IPS-15b (cell line): Measurements from ENCODE around the gene WDR89.
"Not testable (repeated sequence)": the region's sequence is repeated elsewhere in the genome, so short reads cannot be mapped to it uniquely, and the experiment has no call there.

Experiments used
- H3K27me3 ChIP-seq: one replicate; pipeline ENCODE4 v1.6.1; 2013; ENCODE audit warnings: low read length; ENCODE audit not compliant: control insufficient read depth, insufficient read depth
- H3K36me3 ChIP-seq: one replicate; pipeline ENCODE4 v1.6.1; 2013; ENCODE audit warnings: low read length; ENCODE audit not compliant: control insufficient read depth, insufficient read depth
- H3K4me1 ChIP-seq: one replicate; pipeline ENCODE4 v1.6.1; 2013; ENCODE audit warnings: mild to moderate bottlenecking, low read length; ENCODE audit not compliant: control insufficient read depth, insufficient read depth
- H3K4me3 ChIP-seq: one replicate; pipeline ENCODE4 v1.5.1; 2013; ENCODE audit warnings: low read depth, low read length
- H3K9ac ChIP-seq: one replicate; pipeline ENCODE4 v1.6.1; 2013; ENCODE audit warnings: low read depth, mild to moderate bottlenecking, low read length
- H3K9me3 ChIP-seq: one replicate; pipeline ENCODE4 v1.6.1; 2013; ENCODE audit warnings: mild to moderate bottlenecking, low read length; ENCODE audit not compliant: control insufficient read depth, insufficient read depth

The WDR89 gene

DNA sequence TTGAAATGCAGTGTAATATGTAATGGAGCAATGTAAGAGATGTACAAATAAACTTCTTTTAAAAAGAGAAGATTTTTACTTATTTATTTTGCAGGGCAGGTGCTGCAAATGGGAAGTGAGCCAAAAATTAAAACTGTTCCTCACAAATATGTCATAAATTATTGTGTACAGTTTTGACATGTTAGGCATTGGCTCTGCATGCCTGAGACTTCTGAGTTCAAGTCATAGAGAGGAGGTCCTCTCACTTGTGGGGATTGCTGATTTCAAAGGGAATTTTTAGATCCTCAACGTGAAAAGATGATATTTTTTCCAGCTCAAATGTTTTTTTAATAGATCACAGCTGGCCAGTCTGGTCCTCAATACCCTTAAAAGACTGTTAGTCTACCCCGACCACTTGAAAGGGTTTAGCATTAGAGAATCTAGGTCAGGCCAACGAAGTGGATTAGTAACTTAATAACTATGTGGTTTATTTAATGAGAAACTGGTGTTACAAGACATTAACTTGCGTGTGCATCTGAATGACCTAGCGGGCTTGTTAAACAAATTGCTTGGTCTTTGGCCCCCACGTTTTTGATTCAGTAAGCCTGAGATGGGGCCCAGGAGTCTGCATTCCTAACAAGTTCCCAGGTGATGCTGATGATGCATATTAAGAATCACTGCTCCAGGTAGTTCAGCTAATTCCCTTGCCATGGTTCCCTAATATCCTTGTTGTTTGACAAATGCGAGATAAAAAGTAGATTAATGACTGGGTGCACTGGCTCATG is 30.9 kb upstream of the WDR89 start:
- Histone ChIP-seq H3K27me3 (no peaks in the 10 kb centered on the region), H3K4me1 (no peaks in the 10 kb centered on the region), H3K4me3 (no peak overlapping the region)

DNA sequence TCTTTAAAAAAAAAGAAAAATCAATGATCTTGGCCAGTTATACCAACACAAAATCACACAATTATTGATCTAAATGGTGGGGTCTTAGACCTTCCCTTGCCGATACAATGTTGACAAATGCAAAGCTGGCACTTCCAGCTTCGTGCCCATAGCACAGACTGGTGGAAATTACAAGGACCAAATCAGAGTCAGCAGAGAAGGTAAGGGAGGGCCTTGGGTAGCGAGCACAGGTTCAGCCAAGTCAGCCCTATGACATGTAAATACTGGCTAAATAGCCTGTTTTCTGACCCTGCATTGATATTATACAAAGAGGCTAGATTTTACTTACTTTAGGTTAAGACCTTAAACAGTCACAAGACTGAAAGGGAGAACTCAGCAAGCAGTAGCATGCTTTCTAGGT is 30.3 kb upstream of the WDR89 start:
- Histone ChIP-seq H3K9me3 (no peaks in the 10 kb centered on the region), H3K9ac (no peak overlapping the region), H3K27me3 (no peaks in the 10 kb centered on the region), H3K4me1 (no peaks in the 10 kb centered on the region), H3K36me3 (no peaks in the 10 kb centered on the region), H3K4me3 (no peak overlapping the region)

More for the DNA sequence above, 30.9 kb upstream of the WDR89 start:
- H3K36me3 ChIP-seq = no peaks in the 10 kb centered on the region
- no peak overlapping the region for H3K9ac ChIP-seq
- no peaks in the 10 kb centered on the region for H3K9me3 ChIP-seq

DNA sequence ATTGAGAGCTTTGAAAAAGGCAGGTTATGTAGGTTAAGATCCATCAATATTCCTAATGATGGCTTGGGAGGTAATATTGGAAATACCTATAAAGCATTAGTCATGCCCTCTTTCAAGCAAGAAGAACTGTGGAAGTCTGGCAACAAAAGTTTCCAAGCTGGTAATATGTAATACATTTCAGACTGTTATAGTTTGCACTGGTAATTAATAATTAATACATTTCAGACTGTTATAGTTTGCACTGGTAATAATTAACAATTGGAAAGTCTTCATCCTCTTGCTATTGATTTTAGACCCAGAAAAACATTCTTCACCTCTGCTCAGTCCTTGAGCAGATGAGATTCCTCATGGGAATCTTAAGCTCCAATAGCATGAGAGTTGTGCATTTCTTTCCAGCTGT is 29.0 kb upstream of the WDR89 start:
- H3K4me1 ChIP-seq = no peaks in the 10 kb centered on the region
- no peak overlapping the region for H3K9ac ChIP-seq
- H3K9me3 ChIP-seq = no peaks in the 10 kb centered on the region
- no peak overlapping the region for H3K4me3 ChIP-seq
- H3K36me3 ChIP-seq = no peaks in the 10 kb centered on the region
- H3K27me3 ChIP-seq = no peaks in the 10 kb centered on the region

DNA sequence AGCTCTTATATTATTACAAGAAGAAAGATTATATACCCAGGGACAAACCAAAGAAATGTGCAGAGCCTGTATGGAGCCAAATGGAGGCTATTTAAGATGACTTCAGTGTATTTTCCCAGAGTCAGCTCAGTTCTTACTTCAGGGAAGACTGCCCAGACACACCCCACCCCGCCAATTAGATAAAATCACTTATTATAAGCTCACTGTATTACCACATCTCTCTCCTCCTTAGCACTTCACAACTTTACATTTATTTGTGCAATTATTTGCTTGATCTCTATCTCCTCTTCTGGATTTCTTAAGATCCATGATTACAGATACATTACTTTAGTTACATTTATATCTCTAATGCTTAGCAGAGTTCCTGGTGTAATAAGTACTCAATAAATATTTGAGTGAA is 24.7 kb upstream of the WDR89 start:
- Histone ChIP-seq H3K4me1 (no peaks in the 10 kb centered on the region), H3K9ac (no peak overlapping the region), H3K27me3 (no peaks in the 10 kb centered on the region), H3K36me3 (no peaks in the 10 kb centered on the region), H3K9me3 (no peaks in the 10 kb centered on the region), H3K4me3 (no peak overlapping the region)

DNA sequence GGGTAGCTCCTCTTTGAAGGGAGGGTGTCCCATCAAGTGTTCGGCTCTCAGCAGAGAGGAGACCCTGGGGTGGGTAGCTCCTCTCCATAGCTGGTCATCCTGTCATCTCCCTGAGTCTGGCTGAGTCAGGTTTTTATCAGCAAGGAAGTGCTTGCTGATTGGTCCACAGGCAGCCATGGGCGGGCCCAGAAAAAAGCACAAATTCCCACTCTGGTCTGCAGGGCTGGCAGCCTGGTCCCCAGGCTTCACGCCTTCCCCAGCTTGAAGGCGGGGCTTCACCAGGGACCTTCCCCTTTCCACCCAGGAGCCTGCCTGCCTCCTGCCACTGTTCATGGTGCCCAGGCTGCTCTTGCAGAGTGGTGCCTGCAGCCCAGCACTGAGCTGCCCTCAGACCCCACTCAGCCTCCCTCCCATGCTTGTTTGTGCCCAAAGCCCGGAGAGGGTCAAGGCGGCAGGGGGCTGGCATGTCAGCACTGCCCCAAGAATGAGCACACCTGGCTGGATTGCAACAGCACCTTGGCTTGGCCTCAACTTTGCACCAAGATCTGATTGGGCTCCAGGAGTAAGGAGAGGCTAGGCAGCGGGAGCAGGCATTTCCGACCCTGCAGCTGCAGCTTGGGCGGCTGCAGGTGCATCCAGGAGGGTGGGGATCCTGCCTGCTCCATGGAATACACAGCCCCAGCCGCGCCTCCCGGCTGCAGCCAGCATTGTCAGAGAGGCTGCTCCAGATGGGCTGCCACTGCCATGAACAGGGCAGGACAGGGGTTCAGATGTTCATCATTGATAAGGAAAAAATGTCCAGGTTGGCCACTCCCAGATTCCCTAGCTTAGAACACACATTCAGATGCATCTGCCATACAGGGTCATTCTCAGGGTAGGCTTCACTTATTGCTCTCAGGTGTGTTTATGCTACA is 22.0 kb upstream of the WDR89 start:
- H3K27me3 ChIP-seq = no peaks in the 10 kb centered on the region
- no peaks in the 10 kb centered on the region for H3K9me3 ChIP-seq
- no peaks in the 10 kb centered on the region for H3K36me3 ChIP-seq
- no peak overlapping the region for H3K4me3 ChIP-seq
- H3K9ac ChIP-seq = no peak overlapping the region
- no peaks in the 10 kb centered on the region for H3K4me1 ChIP-seq

DNA sequence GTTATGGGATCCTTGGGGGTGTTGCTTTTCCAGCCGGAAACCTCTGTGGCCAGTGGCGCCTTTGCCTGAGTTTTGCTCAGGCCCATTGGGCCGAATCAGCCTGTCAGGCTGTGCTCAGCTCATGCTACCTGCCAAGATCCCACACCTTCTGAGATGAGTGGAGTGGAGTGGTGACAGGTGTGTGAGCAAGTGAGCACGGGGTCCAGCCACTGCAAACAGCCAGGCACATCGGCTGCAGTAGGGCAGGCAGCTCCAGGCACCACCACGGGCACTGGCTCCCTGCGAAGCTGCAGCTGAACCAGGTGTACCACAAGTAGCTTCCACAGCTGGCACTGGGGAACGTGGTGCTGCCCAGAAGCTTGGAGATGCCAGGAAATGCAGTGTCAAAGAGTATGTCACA is 21.1 kb upstream of the WDR89 start:
- no peaks in the 10 kb centered on the region for H3K9me3 ChIP-seq
- H3K27me3 ChIP-seq = no peaks in the 10 kb centered on the region
- H3K36me3 ChIP-seq = no peaks in the 10 kb centered on the region

DNA sequence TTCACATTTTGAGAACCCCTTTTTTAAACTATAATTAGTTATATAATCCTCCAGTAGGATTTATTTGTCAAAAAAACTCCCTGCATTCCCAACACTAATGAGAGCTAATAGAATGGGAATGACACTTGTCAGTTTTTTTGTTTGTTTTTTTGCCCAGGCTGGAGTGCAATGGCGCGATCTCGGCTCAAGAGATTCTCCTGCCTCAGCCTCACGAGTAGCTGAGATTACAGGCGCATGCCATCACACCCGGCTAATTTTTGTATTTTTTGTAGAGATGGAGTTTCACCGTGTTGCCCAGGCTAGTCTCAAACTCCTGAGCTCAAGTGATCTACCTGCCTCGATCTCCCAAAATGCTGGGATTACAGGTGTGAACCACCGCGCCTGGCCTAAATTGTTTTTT is 20.2 kb upstream of the WDR89 start:
- H3K9me3 ChIP-seq, H3K9ac ChIP-seq, H3K4me3 ChIP-seq, H3K36me3 ChIP-seq, H3K27me3 ChIP-seq, H3K4me1 ChIP-seq: not testable (repeated sequence)

More for the DNA sequence above, 21.1 kb upstream of the WDR89 start:
- no peaks in the 10 kb centered on the region for H3K4me1 ChIP-seq
- no peak overlapping the region for H3K4me3 ChIP-seq
- no peak overlapping the region for H3K9ac ChIP-seq

DNA sequence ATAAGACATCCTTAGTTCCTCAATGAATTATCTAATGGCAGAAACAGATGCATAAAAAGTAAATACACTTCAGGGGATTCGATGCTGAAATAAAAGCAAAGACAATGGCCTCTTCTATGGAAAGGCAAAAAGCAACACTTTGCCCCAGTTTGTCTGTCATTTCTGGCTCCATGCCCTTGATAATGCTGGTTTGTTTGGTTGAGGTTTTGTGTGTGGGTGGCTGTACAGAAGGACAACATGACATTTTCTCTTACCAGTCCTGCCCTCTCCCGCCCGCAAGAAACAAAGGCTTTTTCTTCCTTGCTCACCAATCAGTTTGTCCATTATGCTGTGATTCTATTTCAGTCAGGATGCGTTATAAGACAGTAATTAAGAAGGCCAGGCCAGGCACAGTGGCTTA is 18.1 kb upstream of the WDR89 start:
- Histone ChIP-seq H3K9me3 (no peaks in the 10 kb centered on the region), H3K4me3 (no peak overlapping the region), H3K9ac (no peak overlapping the region), H3K4me1 (no peaks in the 10 kb centered on the region), H3K36me3 (no peaks in the 10 kb centered on the region), H3K27me3 (no peaks in the 10 kb centered on the region)

DNA sequence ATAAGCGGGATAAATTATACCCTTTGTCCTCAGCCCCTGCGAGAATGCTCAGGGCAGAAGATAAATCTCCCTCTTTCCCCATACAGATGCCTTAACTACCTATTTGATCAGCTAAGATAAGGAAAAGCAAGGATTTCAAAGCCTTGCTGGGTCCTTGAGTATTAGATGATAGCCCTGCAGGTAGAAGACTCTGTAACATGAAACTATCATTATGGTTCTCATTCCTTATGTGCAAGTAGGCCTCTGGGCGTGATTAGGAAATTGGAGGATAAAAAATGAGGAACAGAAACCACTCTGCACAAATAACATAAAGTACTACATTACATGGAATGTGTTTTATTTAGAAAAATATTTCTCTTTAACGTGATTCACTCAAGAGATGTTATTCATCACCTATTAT is 14.5 kb upstream of the WDR89 start:
- no peaks in the 10 kb centered on the region for H3K36me3 ChIP-seq
- no peaks in the 10 kb centered on the region for H3K27me3 ChIP-seq
- no peaks in the 10 kb centered on the region for H3K9me3 ChIP-seq
- no peak overlapping the region for H3K9ac ChIP-seq
- H3K4me1 ChIP-seq = no peaks in the 10 kb centered on the region
- no peak overlapping the region for H3K4me3 ChIP-seq

DNA sequence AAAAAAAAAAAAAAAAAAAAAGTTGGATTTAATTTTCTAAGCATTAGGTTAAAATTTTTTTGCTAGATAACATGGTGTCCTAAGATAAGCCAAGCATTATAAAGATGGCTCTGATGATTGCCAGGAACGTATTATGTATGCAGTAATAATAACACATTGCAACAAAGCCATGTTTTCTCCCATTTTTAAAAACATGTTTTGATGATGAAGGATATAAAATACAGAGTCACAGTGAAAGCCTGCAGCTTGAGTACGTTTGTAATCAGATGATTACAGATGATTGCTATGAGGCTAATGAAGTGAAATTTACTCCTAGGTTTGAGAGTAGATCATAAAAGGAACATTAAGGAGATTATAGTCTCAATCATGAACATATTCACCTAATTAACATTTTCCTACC is 13.3 kb upstream of the WDR89 start:
- Histone ChIP-seq H3K9me3 (no peaks in the 10 kb centered on the region), H3K27me3 (no peaks in the 10 kb centered on the region), H3K4me1 (no peaks in the 10 kb centered on the region)

DNA sequence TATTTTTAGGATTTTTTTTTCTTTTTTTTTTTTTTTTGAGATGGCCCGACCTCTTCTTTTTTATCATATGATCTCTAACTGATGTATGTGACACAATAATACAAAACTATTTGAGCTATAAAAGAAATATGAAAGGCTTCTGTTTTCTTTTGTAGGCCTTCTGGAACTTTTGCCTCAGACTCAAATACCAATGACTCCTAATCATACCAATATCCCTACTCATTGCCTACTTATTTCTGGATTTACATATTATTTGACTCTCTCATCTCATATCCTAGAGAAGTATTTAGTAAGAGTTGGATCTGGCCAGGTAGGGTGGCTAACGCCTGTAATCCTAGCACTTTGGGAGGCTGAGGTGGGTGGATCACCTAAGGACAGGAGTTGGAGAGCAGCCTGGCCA is 12.7 kb upstream of the WDR89 start:
- Histone ChIP-seq H3K36me3 (no peaks in the 10 kb centered on the region), H3K4me1 (no peaks in the 10 kb centered on the region), H3K27me3 (no peaks in the 10 kb centered on the region), H3K4me3 (no peak overlapping the region), H3K9me3 (no peaks in the 10 kb centered on the region), H3K9ac (no peak overlapping the region)

More for the DNA sequence above, 13.3 kb upstream of the WDR89 start:
- Histone ChIP-seq H3K4me3 (no peak overlapping the region), H3K9ac (no peak overlapping the region), H3K36me3 (no peaks in the 10 kb centered on the region)

DNA sequence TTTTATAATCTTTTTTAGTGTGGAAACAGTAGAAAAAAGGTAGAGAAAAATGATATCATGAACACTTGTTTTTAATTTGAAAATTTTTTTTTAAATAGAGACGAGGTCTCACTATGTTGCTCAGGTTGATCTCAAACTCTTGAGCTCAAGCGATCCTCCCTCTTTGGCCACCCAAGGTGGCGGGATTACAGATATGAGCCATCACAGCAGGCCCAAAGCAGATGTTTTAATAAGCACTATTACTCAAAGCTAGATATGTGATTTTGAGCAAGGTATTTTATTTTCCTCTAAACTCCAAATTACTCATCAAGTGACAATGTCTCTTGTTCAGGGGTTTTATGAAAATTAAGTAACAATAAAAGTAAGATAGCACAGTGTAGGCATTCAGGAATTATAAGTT is 10.7 kb upstream of the WDR89 start:
- H3K9ac ChIP-seq = no peak overlapping the region
- no peaks in the 10 kb centered on the region for H3K9me3 ChIP-seq
- no peaks in the 10 kb centered on the region for H3K36me3 ChIP-seq
- H3K4me1 ChIP-seq = no peaks in the 10 kb centered on the region
- no peaks in the 10 kb centered on the region for H3K27me3 ChIP-seq
- H3K4me3 ChIP-seq = no peak overlapping the region
